OCI-LY1 (cell line): ENCODE results near the gene GNA14.

Source experiments
- CTCF ChIP-seq: fragments of 200-600 bp; sonication (generic), shearing (Covaris generic); IDR thresholded peaks from 2 replicates; pipeline ENCODE4 v1.5.1; 2017; ENCODE audit warnings: mild to moderate bottlenecking, antibody characterized with exemption, low read length, moderate library complexity, mixed read lengths
- EZH2 ChIP-seq: fragments of 200-600 bp; sonication (generic), shearing (Covaris generic); IDR thresholded peaks from 2 replicates; pipeline ENCODE4 v1.8.0; 2017; ENCODE audit warnings: borderline replicate concordance, mixed run types, mild to moderate bottlenecking, antibody characterized with exemption, low read length, moderate library complexity, mixed read lengths

DNA sequence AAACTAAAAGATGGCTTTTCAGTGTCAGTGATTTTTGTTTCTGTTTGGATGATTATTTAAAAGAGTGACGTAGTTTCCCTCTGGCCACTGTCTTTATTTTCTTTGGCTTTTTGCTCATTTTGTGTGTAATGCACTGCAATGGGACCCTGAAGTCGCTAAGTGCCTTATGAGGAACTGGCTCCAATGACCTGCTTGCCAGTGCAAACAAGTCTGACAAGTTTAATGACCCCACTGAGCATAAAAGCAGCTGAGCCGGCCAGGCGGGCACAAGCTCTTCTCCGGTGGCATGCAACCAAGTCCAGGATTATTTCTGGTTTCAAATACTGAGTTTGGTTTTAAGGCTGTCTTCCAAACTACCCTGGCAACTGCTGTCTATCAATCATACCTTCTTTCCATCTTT, 15.6 kb upstream of the GNA14 start:
- TF ChIP-seq CTCF, result no peak
- no peak for TF ChIP-seq EZH2
